Spleen (tissue), 7 donors: ENCODE data around the gene PSMB2.

Experiments
- POLR2A ChIP-seq, 3 donors: fragments of 450-650 bp; IDR thresholded peaks; one replicate each; pipeline ENCODE4 v1.5.1; 2017; ENCODE audit warnings: antibody characterized with exemption in 3 of 3, mild to moderate bottlenecking in 1 of 3
- POLR2AphosphoS5 ChIP-seq, 3 donors: sonication (generic); formaldehyde crosslinking; IDR thresholded peaks; one replicate each; pipeline ENCODE4 v1.5.1; 2017; ENCODE audit warnings: antibody characterized with exemption in 3 of 3
- TF ChIP-seq, protein P1 (sequence below), 11 experiments: fragments of 200-600 bp in 7 of 11; fragments of 450-650 bp in 4 of 11; sonication (generic) in 4 of 11; IDR thresholded peaks in 8 of 11; conservative IDR thresholded peaks in 3 of 11; 1 replicate in 7 of 11; 2 replicates in 4 of 11; pipeline versions ENCODE4 v1.4.0 to v1.8.0; 2016 to 2021; ENCODE audit warnings: antibody characterized with exemption in 11 of 11, inconsistent platforms in 4 of 11, mild to moderate bottlenecking in 1 of 11
- donor health status: DM: no; HTN: no; CAD: no; lungs with moderate emphysema.
- donor health status: DM: no; HTN: no; CAD: no.
- donor health status: DM: no; HTN: no; CAD: no.

DNA sequence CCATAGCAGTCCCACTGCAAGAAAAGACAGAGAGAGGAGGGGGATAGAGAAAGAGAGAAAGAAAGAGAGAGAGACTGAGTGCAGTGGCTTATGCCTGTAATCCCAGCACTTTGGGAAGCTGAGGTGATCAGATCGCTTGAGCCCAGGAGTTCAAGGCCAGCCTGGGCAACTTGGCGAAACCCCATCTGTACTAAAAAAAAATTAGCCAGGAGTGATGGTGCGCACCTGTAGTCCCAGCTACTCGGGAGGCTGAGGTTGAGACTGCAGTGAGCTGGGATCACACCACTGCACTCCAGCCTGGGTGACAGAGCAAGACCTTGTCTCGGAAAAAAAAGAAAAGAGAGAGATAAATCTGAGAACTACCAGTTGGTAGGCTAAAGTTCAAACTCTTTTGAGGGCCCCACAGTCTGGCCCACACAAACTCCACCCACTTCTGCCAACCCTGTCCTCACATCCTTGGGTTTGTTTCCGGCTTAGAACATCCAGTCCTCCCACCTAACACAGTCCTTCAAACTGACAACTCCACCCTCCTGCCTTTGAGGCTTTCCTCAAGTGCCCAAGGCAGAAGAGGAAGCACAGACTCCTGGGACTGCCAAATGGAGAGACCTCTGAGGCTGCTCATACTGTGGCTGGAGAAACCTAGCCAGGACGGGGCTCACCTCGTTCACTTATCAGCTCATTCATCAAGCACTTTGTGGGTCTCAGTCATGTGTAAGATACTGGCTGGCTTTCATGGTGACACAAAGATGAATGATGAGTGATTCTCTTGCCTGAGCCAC, 48.1 kb downstream of the PSMB2 start:
- TF ChIP-seq POLR2AphosphoS5 (IDR thresholded peaks at IDR 0.05) (peak in 1 of 3 donors; percentile 4), POLR2A (IDR thresholded peaks at IDR 0.05) (no peak)
- TF ChIP-seq, protein P1, sequence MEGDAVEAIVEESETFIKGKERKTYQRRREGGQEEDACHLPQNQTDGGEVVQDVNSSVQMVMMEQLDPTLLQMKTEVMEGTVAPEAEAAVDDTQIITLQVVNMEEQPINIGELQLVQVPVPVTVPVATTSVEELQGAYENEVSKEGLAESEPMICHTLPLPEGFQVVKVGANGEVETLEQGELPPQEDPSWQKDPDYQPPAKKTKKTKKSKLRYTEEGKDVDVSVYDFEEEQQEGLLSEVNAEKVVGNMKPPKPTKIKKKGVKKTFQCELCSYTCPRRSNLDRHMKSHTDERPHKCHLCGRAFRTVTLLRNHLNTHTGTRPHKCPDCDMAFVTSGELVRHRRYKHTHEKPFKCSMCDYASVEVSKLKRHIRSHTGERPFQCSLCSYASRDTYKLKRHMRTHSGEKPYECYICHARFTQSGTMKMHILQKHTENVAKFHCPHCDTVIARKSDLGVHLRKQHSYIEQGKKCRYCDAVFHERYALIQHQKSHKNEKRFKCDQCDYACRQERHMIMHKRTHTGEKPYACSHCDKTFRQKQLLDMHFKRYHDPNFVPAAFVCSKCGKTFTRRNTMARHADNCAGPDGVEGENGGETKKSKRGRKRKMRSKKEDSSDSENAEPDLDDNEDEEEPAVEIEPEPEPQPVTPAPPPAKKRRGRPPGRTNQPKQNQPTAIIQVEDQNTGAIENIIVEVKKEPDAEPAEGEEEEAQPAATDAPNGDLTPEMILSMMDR (IDR thresholded peaks at IDR 0.05 in 8 of 11, conservative IDR thresholded peaks at IDR 0.05 in 3 of 11) = no peak
